ENCODE measurements around the gene SLC6A3. TPM values are rescaled to one million over a fixed set of nuclear protein-coding genes. Genes with fewer than 3 reads are reported as not detected.

Gene SLC6A3
- total and polyA plus RNA-seq, 2 donors (not counting 3 experiments of a cell fraction or from before 2014, with no cell fraction given): not detected

- H3K36me3 ChIP-seq (ENCODE audit: control insufficient read depth in 2 of 2, extremely low read depth in 1 of 2, insufficient read depth in 2 of 2, low read length in 2 of 2): peaks cover 0 to 10% of the 10 kb centered on the region in 2 experiments
- H3K9me3 ChIP-seq (replicated peaks; ENCODE audit: control insufficient read depth, insufficient read depth, low read length): peaks cover 3% of the 10 kb centered on the region
- H3K4me2 ChIP-seq (ENCODE audit: insufficient read depth, low read length): no peak overlapping the region
- no peak for DNase-seq (ENCODE audit: low read depth, low spot score)
- H3K9ac ChIP-seq (replicated peaks; ENCODE audit: extremely low read depth, insufficient read depth, low read length): no peak overlapping the region
- no peaks in the 10 kb centered on the region for H3K79me2 ChIP-seq (ENCODE audit: control insufficient read depth, insufficient read depth, low read length)
- dilution Hi-C loops (cut with MboI; ENCODE audit: extremely low pct_ligation_motif_present, low sequenced_read_pairs) (no loop called here), intact Hi-C loops (cut with micrococcal nuclease) (no loop called here)
- CTCF ChIA-PET: no interaction called here
- FAIRE-seq: no peak
- BruUV-seq (replicated peaks): no TSS peak
- H3K27me3 ChIP-seq (ENCODE audit: control insufficient read depth in 2 of 2, insufficient read depth in 2 of 2, low read length in 2 of 2): no peaks in the 10 kb centered on the region
- no peak overlapping the region for H3K27ac ChIP-seq (ENCODE audit: insufficient read depth, low read depth, low read length)
- H3K4me1 ChIP-seq (ENCODE audit: control insufficient read depth, extremely low read depth, insufficient read depth, low read length): no peaks in the 10 kb centered on the region
- no peak overlapping the region for H3K4me3 ChIP-seq (replicated peaks in 1 of 3; ENCODE audit: insufficient read depth in 1 of 3, low read depth in 1 of 3, low read length in 3 of 3)
- H3K9me1 ChIP-seq (replicated peaks; ENCODE audit: control insufficient read depth, extremely low read depth, insufficient read depth, low read length): no peaks in the 10 kb centered on the region
- POLR2A ChIA-PET: no interaction called here
- H2AFZ ChIP-seq (ENCODE audit: low read depth, low read length): no peak overlapping the region
- TF ChIP-seq POLR2AphosphoS5 (IDR thresholded peaks at IDR 0.05; ENCODE audit: insufficient read depth, low read depth, low read length) (no peak), MYC (IDR thresholded peaks at IDR 0.05; ENCODE audit: low read depth, low read length) (no peak), GATA2 (IDR thresholded peaks at IDR 0.05; ENCODE audit: insufficient read depth, insufficient read length, low read depth, low read length) (no peak), EZH2 (IDR thresholded peaks at IDR 0.05; ENCODE audit: borderline replicate concordance, low read depth, low read length, severe bottlenecking) (no peak), CTCF (IDR thresholded peaks at IDR 0.05; ENCODE audit: extremely low read depth in 1 of 2, insufficient read depth in 1 of 2, low read depth in 1 of 2, low read length in 2 of 2) (no peak), FOS (IDR thresholded peaks at IDR 0.05; ENCODE audit: borderline replicate concordance, insufficient read depth, low read length) (no peak)
- no peaks in the 10 kb centered on the region for H4K20me1 ChIP-seq (replicated peaks; ENCODE audit: control insufficient read depth, extremely low read depth, insufficient read depth, low read length)
Measured at GRCh38 chr5:1462358-1462757, 17.1 kb upstream of the SLC6A3 start.

GRCh38 chr5:1461396-1461795 lies 16.2 kb upstream of the SLC6A3 start:
- Histone ChIP-seq H3K9ac (replicated peaks; ENCODE audit: extremely low read depth, insufficient read depth, low read length) (no peak overlapping the region), H3K36me3 (ENCODE audit: control insufficient read depth in 2 of 2, extremely low read depth in 1 of 2, insufficient read depth in 2 of 2, low read length in 2 of 2) (peaks cover 0 to 10% of the 10 kb centered on the region in 2 experiments), H3K4me2 (ENCODE audit: insufficient read depth, low read length) (no peak overlapping the region), H4K20me1 (replicated peaks; ENCODE audit: control insufficient read depth, extremely low read depth, insufficient read depth, low read length) (no peaks in the 10 kb centered on the region), H3K27ac (ENCODE audit: insufficient read depth, low read depth, low read length) (no peak overlapping the region), H3K79me2 (ENCODE audit: control insufficient read depth, insufficient read depth, low read length) (no peaks in the 10 kb centered on the region), H2AFZ (ENCODE audit: low read depth, low read length) (no peak overlapping the region), H3K27me3 (ENCODE audit: control insufficient read depth in 2 of 2, insufficient read depth in 2 of 2, low read length in 2 of 2) (no peaks in the 10 kb centered on the region), H3K4me3 (replicated peaks in 1 of 3; ENCODE audit: insufficient read depth in 1 of 3, low read depth in 1 of 3, low read length in 3 of 3) (no peak overlapping the region), H3K9me3 (replicated peaks; ENCODE audit: control insufficient read depth, insufficient read depth, low read length) (peaks cover 3% of the 10 kb centered on the region), H3K4me1 (ENCODE audit: control insufficient read depth, extremely low read depth, insufficient read depth, low read length) (no peaks in the 10 kb centered on the region), H3K9me1 (replicated peaks; ENCODE audit: control insufficient read depth, extremely low read depth, insufficient read depth, low read length) (no peaks in the 10 kb centered on the region)
- TF ChIP-seq JUN (IDR thresholded peaks at IDR 0.05; ENCODE audit: borderline replicate concordance, insufficient read depth, insufficient read length, low read depth) (no peak), EZH2 (IDR thresholded peaks at IDR 0.05; ENCODE audit: borderline replicate concordance, low read depth, low read length, severe bottlenecking) (no peak), POLR2A (IDR thresholded peaks at IDR 0.05; ENCODE audit: low read depth, low read length) (no peak), CTCF (IDR thresholded peaks at IDR 0.05; ENCODE audit: extremely low read depth in 1 of 2, insufficient read depth in 1 of 2, low read depth in 1 of 2, low read length in 2 of 2) (no peak), MYC (IDR thresholded peaks at IDR 0.05; ENCODE audit: low read depth, low read length) (no peak), MAX (IDR thresholded peaks at IDR 0.05; ENCODE audit: insufficient read depth, insufficient read length) (no peak), GATA2 (IDR thresholded peaks at IDR 0.05; ENCODE audit: insufficient read depth, insufficient read length, low read depth, low read length) (no peak), FOS (IDR thresholded peaks at IDR 0.05; ENCODE audit: borderline replicate concordance, insufficient read depth, low read length) (no peak), POLR2AphosphoS5 (IDR thresholded peaks at IDR 0.05; ENCODE audit: insufficient read depth, low read depth, low read length) (no peak)
- no TSS peak for BruUV-seq (replicated peaks)
- CTCF ChIA-PET: no interaction called here
- FAIRE-seq: no peak
- intact Hi-C loops (cut with micrococcal nuclease) (no loop called here), dilution Hi-C loops (cut with MboI; ENCODE audit: extremely low pct_ligation_motif_present, low sequenced_read_pairs) (no loop called here)
- POLR2A ChIA-PET: no interaction called here
- DNase-seq (ENCODE audit: low read depth, low spot score): no peak
